ENCODE data around the gene HOXC9.

DNA sequence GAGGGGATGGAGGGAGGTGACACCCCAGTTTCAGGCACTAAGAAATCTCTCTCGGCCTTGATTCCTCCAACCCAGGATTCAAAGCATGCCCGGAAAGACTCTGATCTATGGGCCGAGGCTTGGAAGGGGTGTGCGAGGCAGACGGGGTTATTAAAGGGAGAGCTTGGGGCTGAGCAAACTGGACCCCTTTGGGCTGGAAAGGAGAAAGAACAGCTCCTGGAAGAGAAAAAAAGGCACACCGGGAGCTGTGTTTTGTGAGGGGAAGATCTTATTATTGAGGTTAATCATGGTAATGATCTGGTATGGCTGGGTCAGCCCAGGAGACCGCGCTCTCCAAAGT lies 48.0 kb downstream of the HOXC9 start:
- no peak for TF ChIP-seq POLR2A (IDR thresholded peaks at IDR 0.05)
- TF ChIP-seq, protein P1, sequence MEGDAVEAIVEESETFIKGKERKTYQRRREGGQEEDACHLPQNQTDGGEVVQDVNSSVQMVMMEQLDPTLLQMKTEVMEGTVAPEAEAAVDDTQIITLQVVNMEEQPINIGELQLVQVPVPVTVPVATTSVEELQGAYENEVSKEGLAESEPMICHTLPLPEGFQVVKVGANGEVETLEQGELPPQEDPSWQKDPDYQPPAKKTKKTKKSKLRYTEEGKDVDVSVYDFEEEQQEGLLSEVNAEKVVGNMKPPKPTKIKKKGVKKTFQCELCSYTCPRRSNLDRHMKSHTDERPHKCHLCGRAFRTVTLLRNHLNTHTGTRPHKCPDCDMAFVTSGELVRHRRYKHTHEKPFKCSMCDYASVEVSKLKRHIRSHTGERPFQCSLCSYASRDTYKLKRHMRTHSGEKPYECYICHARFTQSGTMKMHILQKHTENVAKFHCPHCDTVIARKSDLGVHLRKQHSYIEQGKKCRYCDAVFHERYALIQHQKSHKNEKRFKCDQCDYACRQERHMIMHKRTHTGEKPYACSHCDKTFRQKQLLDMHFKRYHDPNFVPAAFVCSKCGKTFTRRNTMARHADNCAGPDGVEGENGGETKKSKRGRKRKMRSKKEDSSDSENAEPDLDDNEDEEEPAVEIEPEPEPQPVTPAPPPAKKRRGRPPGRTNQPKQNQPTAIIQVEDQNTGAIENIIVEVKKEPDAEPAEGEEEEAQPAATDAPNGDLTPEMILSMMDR (IDR thresholded peaks at IDR 0.05), result no peak
